A673 (cell line): ENCODE data around the gene RELL1.

Source experiments
- CTCF ChIP-seq: fragments of 300-800, 200-600 bp; sonication (generic); conservative IDR thresholded peaks from 2 replicates; pipeline ENCODE4 v1.5.1; 2017; ENCODE audit warnings: low read depth, mild to moderate bottlenecking, antibody characterized with exemption, low read length, moderate library complexity, mixed read lengths
- EZH2 ChIP-seq: fragments of 200-600 bp; sonication (generic); IDR thresholded peaks from 2 replicates; pipeline ENCODE4 v1.6.1; 2017; ENCODE audit warnings: borderline replicate concordance, low read depth, mild to moderate bottlenecking, mixed read lengths, antibody characterized with exemption, low read length; ENCODE audit not compliant: poor library complexity, severe bottlenecking

- TF ChIP-seq CTCF (no peak), EZH2 (no peak)
Measured at GRCh38 chr4:37615720-37616063, 70.5 kb downstream of the RELL1 start.
